Heart right ventricle (tissue), 16 donors: Measurements from ENCODE around the gene CTSZ. TPM values are rescaled to one million over a fixed set of nuclear protein-coding genes. Genes with fewer than 3 reads are reported as not detected.

Experiments
- ATAC-seq, 8 donors: fragments of 200-7000 bp; cut with Tn5 transposase; one replicate each; pipeline ENCODE4 v1.9.1; 2020; ENCODE audit warnings: mild to moderate bottlenecking in 8 of 8, moderate library complexity in 8 of 8, moderate number of reproducible peaks in 1 of 8
- DNase-seq, 2 donors: peaks; one replicate each; pipeline ENCODE4 v3.0.0-alpha.2; 2020
- H3K27ac ChIP-seq, 10 donors: fragments of 200-600 bp; sonication (generic) in 2 of 10; one replicate each; pipeline versions ENCODE4 v1.5.0 to v1.8.0; 2020 to 2022; ENCODE audit warnings: mild to moderate bottlenecking in 3 of 10
- H3K27me3 ChIP-seq, 7 donors: fragments of 200-600 bp; one replicate each; pipeline ENCODE4 v1.8.0; 2021 to 2022; ENCODE audit warnings: mild to moderate bottlenecking in 2 of 7
- H3K36me3 ChIP-seq, 9 donors: fragments of 200-600 bp; sonication (generic) in 1 of 9; one replicate each; pipeline versions ENCODE4 v1.5.0 to v1.8.0; 2020 to 2022; ENCODE audit warnings: mild to moderate bottlenecking in 2 of 9
- H3K4me1 ChIP-seq, 9 donors: fragments of 200-600 bp; sonication (generic) in 1 of 9; one replicate each; pipeline versions ENCODE4 v1.5.0 to v1.8.0; 2020 to 2022; ENCODE audit warnings: mild to moderate bottlenecking in 4 of 9
- H3K4me3 ChIP-seq, 10 donors: fragments of 200-600 bp; sonication (generic) in 2 of 10; one replicate each; pipeline versions ENCODE4 v1.5.0 to v1.8.0; 2020 to 2022; ENCODE audit warnings: mild to moderate bottlenecking in 7 of 10, moderate library complexity in 2 of 10
- H3K9me3 ChIP-seq, 11 donors: fragments of 200-600 bp in 10 of 11; sonication (generic) in 2 of 11; one replicate each; pipeline versions ENCODE4 v1.5.0 to v1.8.0; 2013 to 2022; ENCODE audit warnings: mild to moderate bottlenecking in 2 of 11, control low read depth in 1 of 11, moderate library complexity in 1 of 11
- WGBS, 2 donors: extraction: QIAGEN DNeasy Blood & Tissue Kit; methylation state at CpG; one replicate each; pipeline ENCODE4 v1.1.7; 2013; ENCODE audit warnings: inconsistent platforms in 1 of 2; 5-methylcytosine and 5-hydroxymethylcytosine counted together
- intact Hi-C, 10 donors: fragments of 100-400 bp; cut with DNase I; formaldehyde crosslinking; loops; one replicate each; pipeline versions ENCODE4 v1.11.1 to v1.14.2; 2022
- polyA plus RNA-seq, 2 donors: library from polyadenylated mRNA; stranded (reverse); fragments of 200-250 nt; gene quantifications; one replicate each; pipeline ENCODE4 v1.2.3, GENCODE V29; 2013
- total RNA-seq, 10 donors: library from RNA; stranded (reverse); fragmentation: NEBNext Ultra II Directional in 3 of 10; extraction: Animal tissue kit (Norgen Biotek cat#: 25700) in 3 of 10; gene quantifications; one replicate each; pipeline versions ENCODE4 v1.2.1 to v1.2.4, GENCODE V29; 2021 to 2023
- TF ChIP-seq, protein P1 (sequence below), 9 donors: fragments of 200-600 bp; sonication (generic) in 2 of 9; IDR thresholded peaks; one replicate each; pipeline versions ENCODE4 v1.5.0 to v1.8.0; 2021 to 2022; ENCODE audit warnings: antibody characterized with exemption in 9 of 9, mild to moderate bottlenecking in 5 of 9, moderate library complexity in 1 of 9
- donor health status: Arrhythmogenic right ventricular cardiomyopathy.
- donor health status: ischemic (EF 13 %, LVEDD 7.1; RV severe dilation, severe dysfunction).
- donor health status: healthy with polysubstance abuse.
- donor health status: DM: no; HTN: yes; CAD: no.
- donor health status: DM: no; HTN: no; CAD: no.
- donor health status: ischemic (EF 25% LVEDD 6.9; RV normal size, moderate dysfunction).
- donor health status: ischemic (EF 25% LVEDD 5.7; RV mildly dilated, moderate dysfunction).
- donor health status: healthy.
- donor health status: DM: yes; HTN: yes; CAD: no.
- donor health status: Ischemic cardiomyopathy.
- donor health status: ischemic (EF 35%, LVEDD 5.7; RV mildly dilated, moderate dysfunction).
- donor health status: nonischemic (EF 11% LVEDD 7.7; RV severe dilation, severe dysfunction).
- donor health status: DM: yes; HTN: yes; CAD: no.
- donor health status: PGD.
- donor health status: ischemic (EF 29% LVEDD 5.4; RV normal size, mild dysfunction).
- donor health status: nonischemic (EF 23%, LVEDD 6.1; RV moderate dilation, normal function).

CTSZ gene
- total and polyA plus RNA-seq, 12 donors, result 83.9 to 278 (median 124) TPM

DNA sequence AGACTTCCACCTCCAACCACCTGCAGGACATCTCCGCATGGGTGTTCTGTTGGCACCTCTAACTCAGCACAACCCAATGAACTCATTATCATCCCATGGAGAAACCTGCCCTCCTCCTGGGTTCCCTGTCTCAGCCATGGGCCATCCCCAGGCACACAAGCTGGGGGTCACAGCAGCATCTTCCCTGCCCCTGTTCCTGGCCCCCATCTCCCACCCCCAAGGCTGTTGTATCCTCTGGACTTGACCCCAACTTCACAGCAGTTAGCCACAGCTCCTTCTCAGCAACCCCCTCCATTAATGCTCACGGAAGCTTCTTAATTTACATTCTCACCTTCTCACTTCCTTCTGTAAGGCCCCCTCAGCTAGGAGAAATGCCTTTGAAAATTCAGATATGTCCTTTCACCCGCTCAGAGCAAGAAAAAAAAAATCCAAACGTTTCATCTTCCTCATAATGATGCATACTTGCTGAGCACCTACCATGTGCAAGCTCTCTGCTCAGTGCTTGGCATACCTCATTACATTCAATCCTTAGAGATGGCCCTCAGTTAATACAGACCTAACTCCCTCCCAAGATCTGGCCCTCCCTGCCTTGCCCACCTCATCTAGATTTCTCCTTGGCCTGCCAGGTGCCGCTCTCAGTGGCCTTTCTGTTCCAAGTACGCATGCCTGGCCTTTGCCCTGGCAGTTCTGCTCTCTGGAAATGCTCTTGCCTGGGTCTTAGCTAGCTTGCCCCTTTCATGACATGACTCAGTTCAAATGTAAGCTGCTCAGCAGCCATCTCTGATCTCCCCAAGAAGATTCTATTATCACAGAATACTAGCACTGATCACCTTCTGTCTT is 28.5 kb downstream of the CTSZ start:
- Histone ChIP-seq H3K27me3 (no peaks in the 10 kb centered on the region), H3K9me3 (peaks cover 0 to 27% (median 13%) of the 10 kb centered on the region in 11 donors), H3K4me3 (no peak overlapping the region), H3K27ac (no peak overlapping the region), H3K4me1 (peaks cover 0 to 28% (median 17%) of the 10 kb centered on the region in 9 donors), H3K36me3 (no peaks in the 10 kb centered on the region)
- 71 to 73% methylated on average over 6 of the region's 6 CpGs for WGBS, 2 donors
- ATAC-seq, result no peak
- TF ChIP-seq, protein P1, sequence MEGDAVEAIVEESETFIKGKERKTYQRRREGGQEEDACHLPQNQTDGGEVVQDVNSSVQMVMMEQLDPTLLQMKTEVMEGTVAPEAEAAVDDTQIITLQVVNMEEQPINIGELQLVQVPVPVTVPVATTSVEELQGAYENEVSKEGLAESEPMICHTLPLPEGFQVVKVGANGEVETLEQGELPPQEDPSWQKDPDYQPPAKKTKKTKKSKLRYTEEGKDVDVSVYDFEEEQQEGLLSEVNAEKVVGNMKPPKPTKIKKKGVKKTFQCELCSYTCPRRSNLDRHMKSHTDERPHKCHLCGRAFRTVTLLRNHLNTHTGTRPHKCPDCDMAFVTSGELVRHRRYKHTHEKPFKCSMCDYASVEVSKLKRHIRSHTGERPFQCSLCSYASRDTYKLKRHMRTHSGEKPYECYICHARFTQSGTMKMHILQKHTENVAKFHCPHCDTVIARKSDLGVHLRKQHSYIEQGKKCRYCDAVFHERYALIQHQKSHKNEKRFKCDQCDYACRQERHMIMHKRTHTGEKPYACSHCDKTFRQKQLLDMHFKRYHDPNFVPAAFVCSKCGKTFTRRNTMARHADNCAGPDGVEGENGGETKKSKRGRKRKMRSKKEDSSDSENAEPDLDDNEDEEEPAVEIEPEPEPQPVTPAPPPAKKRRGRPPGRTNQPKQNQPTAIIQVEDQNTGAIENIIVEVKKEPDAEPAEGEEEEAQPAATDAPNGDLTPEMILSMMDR (IDR thresholded peaks at IDR 0.05), result no peak
- DNase-seq, result no peak
- intact Hi-C loops, result no loop called here

DNA sequence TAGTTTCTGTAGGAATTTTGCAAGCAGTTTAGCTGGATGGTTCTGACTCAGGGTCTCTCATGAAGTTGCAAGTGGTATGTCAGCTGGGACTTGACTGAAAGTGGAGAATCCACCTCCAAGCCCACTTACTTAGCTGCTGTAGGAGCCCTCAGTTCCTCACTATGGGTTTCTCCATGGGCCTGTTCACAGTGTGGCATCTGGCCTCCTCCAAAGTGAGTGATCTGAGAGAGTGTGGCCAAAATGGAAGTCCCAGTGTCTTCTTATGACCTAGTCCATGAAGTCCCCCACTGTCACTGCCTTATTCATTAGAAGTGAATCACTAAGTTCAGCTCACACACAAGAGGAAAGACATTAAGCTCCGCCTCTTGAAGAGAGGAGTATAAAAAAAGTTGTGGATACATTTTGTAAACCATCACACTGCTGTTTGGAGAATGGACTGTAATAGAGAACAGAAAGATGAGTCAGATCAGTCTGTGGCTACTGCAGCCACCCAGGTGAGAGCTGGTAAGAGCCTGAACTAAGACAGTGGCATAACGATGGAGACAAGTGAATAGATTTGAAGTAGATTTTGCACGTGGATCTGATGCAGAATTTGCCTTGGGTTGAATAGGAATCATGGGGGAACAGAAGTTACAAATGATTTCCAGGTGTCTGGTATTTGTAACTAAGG is 30.9 kb downstream of the CTSZ start:
- DNase-seq (no peak), ATAC-seq (no peak)
- H3K9me3 ChIP-seq, result peaks cover 0 to 27% (median 13%) of the 10 kb centered on the region in 11 donors
- no peak overlapping the region for H3K4me3 ChIP-seq
- peaks cover 0 to 9% (median 0%) of the 10 kb centered on the region in 9 donors for H3K4me1 ChIP-seq
- intact Hi-C loops, result no loop called here
- no peaks in the 10 kb centered on the region for H3K27me3 ChIP-seq
- no peak overlapping the region for H3K27ac ChIP-seq
- TF ChIP-seq, protein P1 (IDR thresholded peaks at IDR 0.05), result no peak
- no peaks in the 10 kb centered on the region for H3K36me3 ChIP-seq
- 90 to 92% methylated on average over 3 of the region's 3 CpGs for WGBS, 2 donors

DNA sequence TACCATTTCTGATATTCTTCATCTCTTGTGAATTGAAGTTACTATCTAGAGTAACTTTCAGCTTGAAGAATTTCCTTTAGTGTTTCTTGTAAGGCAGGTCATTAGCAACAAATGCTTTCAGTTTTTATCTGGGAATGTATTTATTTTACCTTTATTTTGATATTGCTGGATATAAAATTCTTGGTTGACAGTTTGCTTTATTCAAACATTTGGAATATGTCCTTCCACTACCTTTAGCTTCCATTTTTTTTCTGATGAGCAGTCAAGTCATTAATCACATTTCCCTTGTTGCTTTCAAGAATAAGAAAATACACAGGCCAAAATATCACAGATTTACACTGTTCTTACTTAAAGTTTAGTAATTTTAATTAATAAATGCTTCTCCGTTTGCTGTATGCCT is 31.7 kb downstream of the CTSZ start:
- H3K9me3 ChIP-seq, result peaks cover 0 to 27% (median 13%) of the 10 kb centered on the region in 11 donors
- H3K4me3 ChIP-seq, result no peak overlapping the region
- H3K27me3 ChIP-seq, result no peaks in the 10 kb centered on the region
- no peak for DNase-seq
- H3K27ac ChIP-seq, result no peak overlapping the region
- intact Hi-C loops, result no loop called here
- H3K4me1 ChIP-seq, result peaks cover 0 to 5% (median 0%) of the 10 kb centered on the region in 9 donors
- H3K36me3 ChIP-seq, result no peaks in the 10 kb centered on the region
- WGBS, 2 donors, result 88 to 91% methylated on average over 1 of the region's 1 CpG
- TF ChIP-seq, protein P1 (IDR thresholded peaks at IDR 0.05), result no peak
- no peak for ATAC-seq

- intact Hi-C loops, result no loop called here
- 79 to 85% methylated on average over 3 of the region's 3 CpGs for WGBS, 2 donors
These were observed 33.2 kb downstream of the CTSZ start for GRCh38 chr20:58973866-58974265.

More at GRCh38 chr20:58973866-58974265, 33.2 kb downstream of the CTSZ start:
- Histone ChIP-seq H3K27me3 (no peaks in the 10 kb centered on the region), H3K9me3 (peaks cover 0 to 41% (median 18%) of the 10 kb centered on the region in 11 donors), H3K27ac (no peak overlapping the region), H3K36me3 (no peaks in the 10 kb centered on the region), H3K4me3 (no peak overlapping the region), H3K4me1 (peaks cover 0 to 4% (median 0%) of the 10 kb centered on the region in 9 donors)
- no peak for DNase-seq
- no peak for ATAC-seq
- TF ChIP-seq, protein P1 (IDR thresholded peaks at IDR 0.05), result no peak
